ENCODE results near the gene MYOF. TPM values are rescaled to one million over a fixed set of nuclear protein-coding genes. Genes with fewer than 3 reads are reported as not detected.

MYOF gene
- polyA plus RNA-seq, 1 of the 3 experiments (the other 2 are of a cell fraction): 103 TPM

DNA sequence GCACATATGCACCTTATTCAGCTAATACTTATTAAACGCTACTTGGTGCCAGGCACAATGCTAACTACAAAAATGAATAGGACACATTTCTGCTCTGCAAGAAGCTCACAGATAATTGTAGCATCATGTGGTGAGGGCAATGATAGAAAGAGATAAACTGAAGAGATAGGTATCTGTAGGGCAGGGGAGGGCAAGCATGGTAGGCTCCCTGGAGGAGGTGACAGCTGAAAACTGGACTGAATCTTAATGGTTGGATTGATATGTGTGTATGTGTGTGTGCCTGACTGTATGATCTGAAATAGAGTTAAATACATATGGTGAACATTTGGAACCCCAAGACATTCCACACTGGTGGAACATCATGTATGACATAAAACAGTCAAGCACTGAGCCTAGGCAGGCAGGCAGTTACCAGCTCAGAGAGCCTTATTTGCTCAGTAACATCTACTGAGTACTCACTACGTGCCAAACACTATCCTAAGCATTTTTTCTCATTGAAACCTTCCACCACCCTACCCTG lies 9.5 kb upstream of the MYOF start:
- ChIA-PET POLR2A (no interaction called here), CTCF (interaction anchor here (1.9 to 16.8 kb wide), 3 partner anchors 9 to 115 kb away, joined by 8 to 515 read pairs (median 24); partner anchors contain the start of gene MYOF)
- Histone ChIP-seq H3K4me3 (ENCODE audit: low read depth in 2 of 2, low read length in 1 of 2) (no peak overlapping the region), H3K9me2 (no peaks in the 10 kb centered on the region), H3K27me3 (ENCODE audit: insufficient read depth) (no peaks in the 10 kb centered on the region), H3F3A (replicated peaks; ENCODE audit: insufficient read depth) (no peaks in the 10 kb centered on the region), H3K79me2 (ENCODE audit: insufficient read depth) (peaks cover 2% of the 10 kb centered on the region), H3K4me1 (ENCODE audit: control insufficient read depth in 1 of 2, insufficient read depth in 2 of 2, low read depth in 1 of 2, low read length in 1 of 2) (no peaks in the 10 kb centered on the region), H2AFZ (ENCODE audit: low read depth) (no peak overlapping the region), H3K9ac (no peak overlapping the region), H3K4me2 (no peak overlapping the region), H3K9me3 (no peaks in the 10 kb centered on the region), H4K20me1 (ENCODE audit: insufficient read depth) (no peaks in the 10 kb centered on the region), H3K36me3 (replicated peaks in 1 of 2; ENCODE audit: control insufficient read depth in 1 of 2, insufficient read depth in 2 of 2, low read length in 1 of 2) (no peaks in the 10 kb centered on the region), H3K27ac (ENCODE audit: low read depth in 2 of 2, low read length in 1 of 2) (no peak overlapping the region)
- no peak for DNase-seq
- WGBS (ENCODE audit: low lambda C conversion rate): 70% methylated on average over 2 of the region's 2 CpGs
- TF ChIP-seq RCOR1 (IDR thresholded peaks at IDR 0.05; ENCODE audit: low read length) (no peak), EP300 (IDR thresholded peaks at IDR 0.05; ENCODE audit: borderline replicate concordance in 1 of 2, low read depth in 1 of 2, low read length in 1 of 2) (no peak), TCF12 (IDR thresholded peaks at IDR 0.05) (no peak), FOXM1 (IDR thresholded peaks at IDR 0.05; ENCODE audit: low read depth) (no peak), JUND (IDR thresholded peaks at IDR 0.05) (no peak), ELF1 (IDR thresholded peaks at IDR 0.05) (no peak), YY1 (IDR thresholded peaks at IDR 0.05; ENCODE audit: low read depth) (no peak), TEAD4 (IDR thresholded peaks at IDR 0.05; ENCODE audit: borderline replicate concordance, insufficient read depth) (no peak), FOXJ3 (CRISPR knock-in tag; IDR thresholded peaks at IDR 0.05) (no peak), EZH2phosphoT487 (IDR thresholded peaks at IDR 0.05; ENCODE audit: borderline replicate concordance, low read depth) (no peak)
- TF ChIP-seq, protein P1, sequence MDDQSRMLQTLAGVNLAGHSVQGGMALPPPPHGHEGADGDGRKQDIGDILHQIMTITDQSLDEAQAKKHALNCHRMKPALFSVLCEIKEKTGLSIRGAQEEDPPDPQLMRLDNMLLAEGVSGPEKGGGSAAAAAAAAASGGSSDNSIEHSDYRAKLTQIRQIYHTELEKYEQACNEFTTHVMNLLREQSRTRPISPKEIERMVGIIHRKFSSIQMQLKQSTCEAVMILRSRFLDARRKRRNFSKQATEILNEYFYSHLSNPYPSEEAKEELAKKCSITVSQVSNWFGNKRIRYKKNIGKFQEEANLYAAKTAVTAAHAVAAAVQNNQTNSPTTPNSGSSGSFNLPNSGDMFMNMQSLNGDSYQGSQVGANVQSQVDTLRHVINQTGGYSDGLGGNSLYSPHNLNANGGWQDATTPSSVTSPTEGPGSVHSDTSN (IDR thresholded peaks at IDR 0.05): no peak
- TF ChIP-seq, protein P2, sequence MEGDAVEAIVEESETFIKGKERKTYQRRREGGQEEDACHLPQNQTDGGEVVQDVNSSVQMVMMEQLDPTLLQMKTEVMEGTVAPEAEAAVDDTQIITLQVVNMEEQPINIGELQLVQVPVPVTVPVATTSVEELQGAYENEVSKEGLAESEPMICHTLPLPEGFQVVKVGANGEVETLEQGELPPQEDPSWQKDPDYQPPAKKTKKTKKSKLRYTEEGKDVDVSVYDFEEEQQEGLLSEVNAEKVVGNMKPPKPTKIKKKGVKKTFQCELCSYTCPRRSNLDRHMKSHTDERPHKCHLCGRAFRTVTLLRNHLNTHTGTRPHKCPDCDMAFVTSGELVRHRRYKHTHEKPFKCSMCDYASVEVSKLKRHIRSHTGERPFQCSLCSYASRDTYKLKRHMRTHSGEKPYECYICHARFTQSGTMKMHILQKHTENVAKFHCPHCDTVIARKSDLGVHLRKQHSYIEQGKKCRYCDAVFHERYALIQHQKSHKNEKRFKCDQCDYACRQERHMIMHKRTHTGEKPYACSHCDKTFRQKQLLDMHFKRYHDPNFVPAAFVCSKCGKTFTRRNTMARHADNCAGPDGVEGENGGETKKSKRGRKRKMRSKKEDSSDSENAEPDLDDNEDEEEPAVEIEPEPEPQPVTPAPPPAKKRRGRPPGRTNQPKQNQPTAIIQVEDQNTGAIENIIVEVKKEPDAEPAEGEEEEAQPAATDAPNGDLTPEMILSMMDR (IDR thresholded peaks at IDR 0.05): no peak
- TF ChIP-seq, protein P3, sequence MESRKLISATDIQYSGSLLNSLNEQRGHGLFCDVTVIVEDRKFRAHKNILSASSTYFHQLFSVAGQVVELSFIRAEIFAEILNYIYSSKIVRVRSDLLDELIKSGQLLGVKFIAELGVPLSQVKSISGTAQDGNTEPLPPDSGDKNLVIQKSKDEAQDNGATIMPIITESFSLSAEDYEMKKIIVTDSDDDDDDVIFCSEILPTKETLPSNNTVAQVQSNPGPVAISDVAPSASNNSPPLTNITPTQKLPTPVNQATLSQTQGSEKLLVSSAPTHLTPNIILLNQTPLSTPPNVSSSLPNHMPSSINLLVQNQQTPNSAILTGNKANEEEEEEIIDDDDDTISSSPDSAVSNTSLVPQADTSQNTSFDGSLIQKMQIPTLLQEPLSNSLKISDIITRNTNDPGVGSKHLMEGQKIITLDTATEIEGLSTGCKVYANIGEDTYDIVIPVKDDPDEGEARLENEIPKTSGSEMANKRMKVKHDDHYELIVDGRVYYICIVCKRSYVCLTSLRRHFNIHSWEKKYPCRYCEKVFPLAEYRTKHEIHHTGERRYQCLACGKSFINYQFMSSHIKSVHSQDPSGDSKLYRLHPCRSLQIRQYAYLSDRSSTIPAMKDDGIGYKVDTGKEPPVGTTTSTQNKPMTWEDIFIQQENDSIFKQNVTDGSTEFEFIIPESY (IDR thresholded peaks at IDR 0.05; ENCODE audit: borderline replicate concordance, low read depth): no peak
- TF ChIP-seq, protein P4, sequence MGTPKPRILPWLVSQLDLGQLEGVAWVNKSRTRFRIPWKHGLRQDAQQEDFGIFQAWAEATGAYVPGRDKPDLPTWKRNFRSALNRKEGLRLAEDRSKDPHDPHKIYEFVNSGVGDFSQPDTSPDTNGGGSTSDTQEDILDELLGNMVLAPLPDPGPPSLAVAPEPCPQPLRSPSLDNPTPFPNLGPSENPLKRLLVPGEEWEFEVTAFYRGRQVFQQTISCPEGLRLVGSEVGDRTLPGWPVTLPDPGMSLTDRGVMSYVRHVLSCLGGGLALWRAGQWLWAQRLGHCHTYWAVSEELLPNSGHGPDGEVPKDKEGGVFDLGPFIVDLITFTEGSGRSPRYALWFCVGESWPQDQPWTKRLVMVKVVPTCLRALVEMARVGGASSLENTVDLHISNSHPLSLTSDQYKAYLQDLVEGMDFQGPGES (IDR thresholded peaks at IDR 0.05; ENCODE audit: low read depth, low read length): no peak

Measured in SK-N-SH (cell line).